K562 (cell line): ENCODE measurements around the gene CHST13. TPM values are rescaled to one million over a fixed set of nuclear protein-coding genes. Genes with fewer than 3 reads are reported as not detected.

Experiments
- ATAC-seq: fragments of 200-7000 bp; cut with Tn5 transposase; 3 replicates; pipeline ENCODE4 v1.9.1; 2020; ENCODE audit warnings: moderate library complexity
- BruUV-seq: library from RNA; stranded (reverse); fragments of 400-500 nt; replicated peaks from 2 replicates; lab custom pipeline; 2021; lab: Mats Ljungman, UMichigan
- CTCF ChIA-PET: fragments of 300-600 bp; formaldehyde crosslinking; extraction: SDS; loops from one replicate; lab custom pipeline; 2021; ENCODE audit warnings: low intra/inter-chr PET ratio; lab: Yijun Ruan, JAX
- POLR2A ChIA-PET: fragments of 300-600, 350-650 bp; sonication (Branson Sonifier 250); formaldehyde crosslinking; extraction: SDS; loops from one replicate; lab custom pipeline; 2021; ENCODE audit warnings: antibody characterized with exemption, inconsistent platforms; lab: Yijun Ruan, JAX
- DNase-seq, 4 experiments: peaks; one replicate each; pipeline versions ENCODE4 v3.0.0 to v3.0.0-alpha.2; 2011 to 2018; ENCODE audit warnings: low spot score in 3 of 4, mixed read lengths in 3 of 4; ENCODE audit errors: extremely low read depth in 1 of 4
- FAIRE-seq: peaks from 2 replicates; lab custom pipeline; 2011; peaks lifted over from hg19 to GRCh38; lab: Jason Lieb, UNC
- H2AFZ ChIP-seq: 2 replicates; pipeline ENCODE4 v1.6.0; 2011; ENCODE audit warnings: low read depth, low read length, control low read depth, inconsistent platforms
- H3K27ac ChIP-seq: fragments of 200-600 bp; 3 replicates; pipeline ENCODE4 v1.8.0; 2011; ENCODE audit warnings: low read depth, mild to moderate bottlenecking, control low read depth, inconsistent platforms, low read length, moderate library complexity, mixed read lengths; ENCODE audit errors: extremely low read depth
- H3K27me3 ChIP-seq, 2 experiments: fragments of 300-600 bp in 1 of 2; 2 replicates in 1 of 2; 3 replicates in 1 of 2; pipeline versions ENCODE4 v1.6.0 to v1.8.0; 2011; ENCODE audit warnings: inconsistent platforms in 2 of 2, low read length in 2 of 2, mild to moderate bottlenecking in 1 of 2, mixed read lengths in 1 of 2, moderate library complexity in 1 of 2; ENCODE audit not compliant: control insufficient read depth in 2 of 2, insufficient read depth in 2 of 2
- H3K36me3 ChIP-seq: fragments of 300-600 bp; 3 replicates; pipeline ENCODE4 v1.8.0; 2011; ENCODE audit warnings: mild to moderate bottlenecking, low read length, inconsistent platforms; ENCODE audit not compliant: control insufficient read depth, insufficient read depth
- H3K4me1 ChIP-seq, 2 experiments: fragments of 200-600 bp in 1 of 2; replicated peaks in 1 of 2; 2 replicates in 1 of 2; 3 replicates in 1 of 2; pipeline versions ENCODE4 v1.5.1 to v1.8.0; 2011; ENCODE audit warnings: inconsistent platforms in 2 of 2, low read length in 2 of 2, mild to moderate bottlenecking in 1 of 2, mixed read lengths in 1 of 2, moderate library complexity in 1 of 2; ENCODE audit not compliant: control insufficient read depth in 2 of 2, insufficient read depth in 2 of 2
- H3K4me2 ChIP-seq: 2 replicates; pipeline ENCODE4 v1.6.1; 2011; ENCODE audit warnings: low read length, control low read depth, inconsistent platforms, mixed read lengths; ENCODE audit not compliant: insufficient read depth
- H3K4me3 ChIP-seq: fragments of 200-600 bp; sonication (generic), shearing (Covaris generic); 2 replicates; pipeline ENCODE4 v1.5.1; 2016; ENCODE audit warnings: control low read depth, inconsistent platforms
- H3K79me2 ChIP-seq: fragments of 200-600 bp; 3 replicates; pipeline ENCODE4 v1.8.0; 2011; ENCODE audit warnings: low read length, inconsistent platforms; ENCODE audit not compliant: control insufficient read depth, insufficient read depth
- H3K9ac ChIP-seq, 2 experiments: 2 replicates each; pipeline versions ENCODE4 v1.6.0 to v1.6.1; 2011; ENCODE audit warnings: low read depth in 2 of 2, low read length in 2 of 2, control low read depth in 1 of 2, inconsistent platforms in 1 of 2, mild to moderate bottlenecking in 1 of 2, mixed read lengths in 1 of 2; ENCODE audit not compliant: insufficient read depth in 1 of 2
- H3K9me1 ChIP-seq: one replicate; pipeline ENCODE4 v1.6.0; 2011; ENCODE audit warnings: inconsistent platforms, mild to moderate bottlenecking, low read length, moderate library complexity; ENCODE audit not compliant: control insufficient read depth, insufficient read depth
- H3K9me3 ChIP-seq: replicated peaks from 2 replicates; pipeline ENCODE4 v1.5.1; 2011; ENCODE audit warnings: low read depth, low read length, inconsistent platforms; ENCODE audit not compliant: control insufficient read depth, insufficient read depth
- H4K20me1 ChIP-seq: replicated peaks from 2 replicates; pipeline ENCODE4 v1.6.1; 2011; ENCODE audit warnings: low read length, inconsistent platforms, mixed read lengths; ENCODE audit not compliant: control insufficient read depth, insufficient read depth
- ZNF133 ChIP-seq: fragments of 250-450 bp; sonication (Bioruptor Pico); IDR thresholded peaks from 2 replicates; pipeline ENCODE4 v1.4.0; 2020; ENCODE audit warnings: mild to moderate bottlenecking
- WGBS: fragments of 100-300 bp; shearing (Covaris generic); methylation state at CpG from one replicate; pipeline ENCODE4 v1.1.6; 2016; ENCODE audit warnings: low coverage, mixed read lengths; ENCODE audit not compliant: insufficient coverage; ENCODE audit errors: missing lambda C conversion rate; 5-methylcytosine and 5-hydroxymethylcytosine counted together
- in situ Hi-C: fragments of 300-500 bp; cut with MboI; formaldehyde crosslinking; loops from 4 replicates; pipeline ENCODE4 v1.15.0; 2018; ENCODE audit warnings: inconsistent platforms, mixed read lengths
- intact Hi-C: fragments of 100-400 bp; cut with micrococcal nuclease; formaldehyde crosslinking; loops from 2 replicates; pipeline ENCODE4 v1.14.2; 2022
- polyA plus RNA-seq, 8 experiments: library from polyadenylated mRNA; depleted of rRNA in 4 of 8; stranded (reverse) in 5 of 8; unstranded in 3 of 8; fragments of >200 nt; fragmentation: Nextera tagmentation in 2 of 8; fragmentation: Illumina TruSeq in 1 of 8; extraction: Ambion mirVana in 2 of 8; extraction: Trizol in 1 of 8; gene quantifications; 2 replicates each; pipeline versions ENCODE4 v1.2.1 to v1.2.3, GENCODE V29; 2011 to 2014; ENCODE audit warnings: inconsistent platforms in 1 of 8, missing spikeins in 1 of 8
- total RNA-seq, 7 experiments: library from RNA; depleted of rRNA in 6 of 7; stranded (reverse); fragments of >200 nt in 6 of 7; fragmentation: Illumina TruSeq in 2 of 7; extraction: Trizol in 2 of 7; gene quantifications; 2 replicates each; pipeline versions ENCODE4 v1.2.1 to v1.2.3, GENCODE V29; 2011 to 2021; ENCODE audit warnings: low replicate concordance in 1 of 7
- TF ChIP-seq, protein P1 (sequence below): fragments of 250-450 bp; sonication (Bioruptor Pico); IDR thresholded peaks from 2 replicates; pipeline ENCODE4 v1.5.0; 2021; ENCODE audit warnings: mild to moderate bottlenecking, borderline replicate concordance
- TF ChIP-seq, protein P2 (sequence below): fragments of 450-650 bp; IDR thresholded peaks from 2 replicates; pipeline ENCODE4 v1.6.1; 2016; ENCODE audit warnings: low read depth

The CHST13 gene
- total and polyA plus RNA-seq, 9 of the 15 experiments (the other 6 are each of a cell fraction or from before 2014, with no cell fraction given), result not detected

DNA sequence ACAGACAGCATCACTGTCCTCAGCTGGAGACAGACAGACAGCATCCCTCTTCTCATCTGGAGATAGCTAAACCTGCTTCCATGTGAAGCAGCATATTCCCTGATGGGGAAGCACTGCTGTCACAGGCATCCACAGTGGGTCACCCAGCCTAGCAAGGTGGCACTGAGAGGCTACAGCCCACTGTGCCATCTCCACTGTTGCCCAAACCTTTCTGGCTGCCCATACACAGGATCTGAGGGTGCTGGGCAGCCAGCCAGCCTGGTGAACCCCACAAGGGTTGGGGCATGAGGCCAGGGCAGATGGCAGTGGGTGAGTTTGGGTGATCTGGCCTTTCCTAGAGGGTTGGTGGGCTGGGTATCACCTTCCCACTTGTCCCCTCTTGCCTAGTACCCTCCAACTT lies 11.7 kb downstream of the CHST13 start:
- Histone ChIP-seq H3K27ac (no peak overlapping the region), H2AFZ (no peak overlapping the region), H3K9ac (no peak overlapping the region), H3K9me1 (no peaks in the 10 kb centered on the region), H3K9me3 (peaks cover 2% of the 10 kb centered on the region), H3K27me3 (peaks cover 0 to 6% of the 10 kb centered on the region in 2 experiments; a peak in 1 of 5 replicates), H3K79me2 (no peaks in the 10 kb centered on the region), H3K4me2 (no peak overlapping the region)
- in situ Hi-C loops, result no loop called here
- DNase-seq, result no peak
- ATAC-seq, result no peak
- POLR2A ChIA-PET, result no interaction called here
- CTCF ChIA-PET, result no interaction called here
- no TSS peak for BruUV-seq
- no peak for TF ChIP-seq ZNF133 (CRISPR knock-in tag)
- TF ChIP-seq, all 486 proteins: peak for 0
- Histone ChIP-seq H4K20me1 (no peaks in the 10 kb centered on the region), H3K4me1 (peaks cover 7 to 12% of the 10 kb centered on the region in 2 experiments), H3K36me3 (no peaks in the 10 kb centered on the region), H3K4me3 (no peak overlapping the region)
- no peak for FAIRE-seq
- intact Hi-C loops, result no loop called here

DNA sequence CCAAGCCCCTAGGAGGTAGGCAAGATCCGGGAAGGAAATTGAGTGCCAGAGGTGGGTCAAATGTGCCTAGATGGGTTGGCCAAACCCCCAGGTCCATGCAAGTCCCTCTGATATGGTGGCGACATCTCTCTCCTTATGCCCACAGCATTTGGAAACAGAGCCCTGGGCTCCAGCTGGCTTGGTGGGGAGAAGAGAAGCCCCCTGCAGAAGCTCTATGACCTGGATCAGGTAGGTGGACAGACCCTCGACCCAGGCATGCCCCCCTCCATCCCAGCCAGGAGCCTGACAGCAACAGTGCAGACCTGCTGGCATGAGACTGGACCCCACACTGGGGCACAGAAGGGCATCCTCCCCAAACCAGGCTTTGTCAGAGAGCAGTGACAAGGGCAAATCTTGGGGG lies 12.2 kb downstream of the CHST13 start:
- no peak overlapping the region for H3K27ac ChIP-seq
- intact Hi-C loops (no loop called here), in situ Hi-C loops (no loop called here)
- H3K4me2 ChIP-seq, result no peak overlapping the region
- H2AFZ ChIP-seq, result no peak overlapping the region
- no peak for ATAC-seq
- no peaks in the 10 kb centered on the region for H3K36me3 ChIP-seq
- ChIA-PET CTCF (no interaction called here), POLR2A (no interaction called here)
- no peaks in the 10 kb centered on the region for H4K20me1 ChIP-seq
- no peak overlapping the region for H3K4me3 ChIP-seq
- 0% methylated on average over 3 of the region's 3 CpGs for WGBS
- BruUV-seq, result no TSS peak
- peaks cover 0 to 6% of the 10 kb centered on the region in 2 experiments; a peak in 1 of 5 replicates for H3K27me3 ChIP-seq
- no peaks in the 10 kb centered on the region for H3K79me2 ChIP-seq
- DNase-seq, result no peak
- peaks cover 2% of the 10 kb centered on the region for H3K9me3 ChIP-seq
- FAIRE-seq, result no peak
- H3K9me1 ChIP-seq, result no peaks in the 10 kb centered on the region
- H3K9ac ChIP-seq, result no peak overlapping the region
- peaks cover 11 to 15% of the 10 kb centered on the region in 2 experiments for H3K4me1 ChIP-seq
- TF ChIP-seq, protein P1, sequence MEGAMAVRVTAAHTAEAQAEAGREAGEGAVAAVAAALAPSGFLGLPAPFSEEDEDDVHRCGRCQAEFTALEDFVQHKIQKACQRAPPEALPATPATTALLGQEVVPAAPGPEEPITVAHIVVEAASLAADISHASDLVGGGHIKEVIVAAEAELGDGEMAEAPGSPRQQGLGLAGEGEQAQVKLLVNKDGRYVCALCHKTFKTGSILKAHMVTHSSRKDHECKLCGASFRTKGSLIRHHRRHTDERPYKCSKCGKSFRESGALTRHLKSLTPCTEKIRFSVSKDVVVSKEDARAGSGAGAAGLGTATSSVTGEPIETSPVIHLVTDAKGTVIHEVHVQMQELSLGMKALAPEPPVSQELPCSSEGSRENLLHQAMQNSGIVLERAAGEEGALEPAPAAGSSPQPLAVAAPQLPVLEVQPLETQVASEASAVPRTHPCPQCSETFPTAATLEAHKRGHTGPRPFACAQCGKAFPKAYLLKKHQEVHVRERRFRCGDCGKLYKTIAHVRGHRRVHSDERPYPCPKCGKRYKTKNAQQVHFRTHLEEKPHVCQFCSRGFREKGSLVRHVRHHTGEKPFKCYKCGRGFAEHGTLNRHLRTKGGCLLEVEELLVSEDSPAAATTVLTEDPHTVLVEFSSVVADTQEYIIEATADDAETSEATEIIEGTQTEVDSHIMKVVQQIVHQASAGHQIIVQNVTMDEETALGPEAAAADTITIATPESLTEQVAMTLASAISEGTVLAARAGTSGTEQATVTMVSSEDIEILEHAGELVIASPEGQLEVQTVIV (CRISPR knock-in tag), result no peak
- TF ChIP-seq, protein P2, sequence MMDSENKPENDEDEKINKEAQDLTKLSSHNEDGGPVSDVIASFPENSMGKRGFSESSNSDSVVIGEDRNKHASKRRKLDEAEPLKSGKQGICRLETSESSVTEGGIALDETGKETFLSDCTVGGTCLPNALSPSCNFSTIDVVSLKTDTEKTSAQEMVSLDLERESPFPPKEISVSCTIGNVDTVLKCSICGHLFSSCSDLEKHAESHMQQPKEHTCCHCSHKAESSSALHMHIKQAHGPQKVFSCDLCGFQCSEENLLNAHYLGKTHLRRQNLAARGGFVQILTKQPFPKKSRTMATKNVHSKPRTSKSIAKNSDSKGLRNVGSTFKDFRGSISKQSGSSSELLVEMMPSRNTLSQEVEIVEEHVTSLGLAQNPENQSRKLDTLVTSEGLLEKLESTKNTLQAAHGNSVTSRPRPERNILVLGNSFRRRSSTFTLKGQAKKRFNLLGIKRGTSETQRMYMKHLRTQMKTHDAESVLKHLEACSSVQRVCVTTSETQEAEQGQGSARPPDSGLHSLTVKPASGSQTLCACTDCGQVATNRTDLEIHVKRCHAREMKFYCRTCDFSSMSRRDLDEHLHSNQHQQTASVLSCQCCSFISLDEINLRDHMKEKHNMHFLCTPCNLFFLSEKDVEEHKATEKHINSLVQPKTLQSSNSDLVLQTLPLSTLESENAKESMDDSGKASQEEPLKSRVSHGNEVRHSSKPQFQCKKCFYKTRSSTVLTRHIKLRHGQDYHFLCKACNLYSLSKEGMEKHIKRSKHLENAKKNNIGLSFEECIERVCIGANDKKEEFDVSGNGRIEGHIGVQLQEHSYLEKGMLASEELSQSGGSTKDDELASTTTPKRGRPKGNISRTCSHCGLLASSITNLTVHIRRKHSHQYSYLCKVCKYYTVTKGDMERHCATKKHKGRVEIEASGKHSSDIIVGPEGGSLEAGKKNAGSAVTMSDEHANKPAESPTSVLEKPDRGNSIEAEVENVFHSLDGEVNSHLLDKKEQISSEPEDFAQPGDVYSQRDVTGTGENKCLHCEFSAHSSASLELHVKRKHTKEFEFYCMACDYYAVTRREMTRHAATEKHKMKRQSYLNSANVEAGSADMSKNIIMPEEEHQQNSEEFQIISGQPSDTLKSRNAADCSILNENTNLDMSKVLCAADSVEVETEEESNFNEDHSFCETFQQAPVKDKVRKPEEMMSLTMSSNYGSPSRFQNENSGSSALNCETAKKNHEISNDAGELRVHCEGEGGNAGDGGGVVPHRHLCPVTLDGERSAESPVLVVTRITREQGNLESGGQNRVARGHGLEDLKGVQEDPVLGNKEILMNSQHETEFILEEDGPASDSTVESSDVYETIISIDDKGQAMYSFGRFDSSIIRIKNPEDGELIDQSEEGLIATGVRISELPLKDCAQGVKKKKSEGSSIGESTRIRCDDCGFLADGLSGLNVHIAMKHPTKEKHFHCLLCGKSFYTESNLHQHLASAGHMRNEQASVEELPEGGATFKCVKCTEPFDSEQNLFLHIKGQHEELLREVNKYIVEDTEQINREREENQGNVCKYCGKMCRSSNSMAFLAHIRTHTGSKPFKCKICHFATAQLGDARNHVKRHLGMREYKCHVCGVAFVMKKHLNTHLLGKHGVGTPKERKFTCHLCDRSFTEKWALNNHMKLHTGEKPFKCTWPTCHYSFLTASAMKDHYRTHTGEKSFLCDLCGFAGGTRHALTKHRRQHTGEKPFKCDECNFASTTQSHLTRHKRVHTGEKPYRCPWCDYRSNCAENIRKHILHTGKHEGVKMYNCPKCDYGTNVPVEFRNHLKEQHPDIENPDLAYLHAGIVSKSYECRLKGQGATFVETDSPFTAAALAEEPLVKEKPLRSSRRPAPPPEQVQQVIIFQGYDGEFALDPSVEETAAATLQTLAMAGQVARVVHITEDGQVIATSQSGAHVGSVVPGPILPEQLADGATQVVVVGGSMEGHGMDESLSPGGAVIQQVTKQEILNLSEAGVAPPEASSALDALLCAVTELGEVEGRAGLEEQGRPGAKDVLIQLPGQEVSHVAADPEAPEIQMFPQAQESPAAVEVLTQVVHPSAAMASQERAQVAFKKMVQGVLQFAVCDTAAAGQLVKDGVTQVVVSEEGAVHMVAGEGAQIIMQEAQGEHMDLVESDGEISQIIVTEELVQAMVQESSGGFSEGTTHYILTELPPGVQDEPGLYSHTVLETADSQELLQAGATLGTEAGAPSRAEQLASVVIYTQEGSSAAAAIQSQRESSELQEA, result no peak
